ENCODE measurements around the gene PTK7.
"Not testable (repeated sequence)": the region's sequence is repeated elsewhere in the genome, so short reads cannot be mapped to it uniquely, and the experiment has no call there.

PTK7 gene

GRCh38 chr6:43054206-43054943 is 21.7 kb upstream of the PTK7 start:
- no peak for DNase-seq (ENCODE audit: low spot score)

GRCh38 chr6:43055966-43056365 is 20.1 kb upstream of the PTK7 start:
- no peak for DNase-seq (ENCODE audit: low spot score)

- no peak for DNase-seq (ENCODE audit: low spot score)
Measured at GRCh38 chr6:43058531-43058930, 17.6 kb upstream of the PTK7 start.

GRCh38 chr6:43059168-43060033 is 16.7 kb upstream of the PTK7 start, which contains the start of the genes KLC4 and MRPL2:
Gene KLC4, plus strand, starts transcription at chr6:43059631. Its CDS starts 1,705 bp downstream, at chr6:43061336.
Gene MRPL2, minus strand, starts transcription at chr6:43059434. Its CDS starts 53 bp downstream, at chr6:43059381.
- DNase-seq (ENCODE audit: low spot score) = peak; percentile 100

- no peak for DNase-seq (ENCODE audit: low spot score)
Measured at GRCh38 chr6:43060034-43060754, 15.9 kb upstream of the PTK7 start.

- no peak for DNase-seq (ENCODE audit: low spot score)
Measured at GRCh38 chr6:43060755-43061633, 15.1 kb upstream of the PTK7 start.

GRCh38 chr6:43061861-43062260 is 14.3 kb upstream of the PTK7 start:
- DNase-seq (ENCODE audit: low spot score) = no peak

- no peak for DNase-seq (ENCODE audit: low spot score)
Measured at GRCh38 chr6:43062818-43063217, 13.3 kb upstream of the PTK7 start.

- DNase-seq (ENCODE audit: low spot score) = peak; percentile 66
Measured at GRCh38 chr6:43070028-43070632, 6.0 kb upstream of the PTK7 start.

GRCh38 chr6:43074847-43075669 is 1.1 kb upstream of the PTK7 start:
- DNase-seq (ENCODE audit: low spot score) = no peak

GRCh38 chr6:43076464-43077332 is 584 bp downstream of the PTK7 start:
- DNase-seq (ENCODE audit: low spot score) = no peak

- no peak for DNase-seq (ENCODE audit: low spot score)
Measured at GRCh38 chr6:43077333-43077809, 1.3 kb downstream of the PTK7 start.

GRCh38 chr6:43077981-43078511 is 1.9 kb downstream of the PTK7 start:
- DNase-seq (ENCODE audit: low spot score) = no peak

GRCh38 chr6:43078691-43079090 is 2.6 kb downstream of the PTK7 start:
- DNase-seq (ENCODE audit: low spot score) = no peak

GRCh38 chr6:43081043-43081442 is 4.9 kb downstream of the PTK7 start:
- DNase-seq (ENCODE audit: low spot score) = no peak

GRCh38 chr6:43081922-43082321 is 5.8 kb downstream of the PTK7 start:
- DNase-seq (ENCODE audit: low spot score) = not testable (repeated sequence)

GRCh38 chr6:43082806-43083655 is 6.9 kb downstream of the PTK7 start:
- no peak for DNase-seq (ENCODE audit: low spot score)

Measured in germinal center (tissue), 1 donor.